ENCODE data around the gene NFIB. TPM values are rescaled to one million over a fixed set of nuclear protein-coding genes. Genes with fewer than 3 reads are reported as not detected.
A peak's percentile ranks its signal among the peaks of the same experiment; 100 is the strongest.

The NFIB gene
- polyA plus RNA-seq, 2 of the 4 experiments (the other 2 are of a cell fraction): 10.7 to 21.7 TPM

- Histone ChIP-seq H3K4me1 (peaks cover 24% of the 10 kb centered on the region), H3K4me3 (no peak overlapping the region), H3K9me3 (no peaks in the 10 kb centered on the region), H3K27ac (no peak overlapping the region), H3K4me2 (peak overlapping the region; percentile 37; the same call in 1 of the 3 replicates)
- WGBS (ENCODE audit: missing lambda C conversion rate): 52% methylated on average over 2 of the region's 2 CpGs
- CTCF ChIA-PET: interaction anchor here (0.7 kb wide), 2 partner anchors 30 to 198 kb away, joined by 3 read pairs; no protein-coding TSS in a partner anchor
- DNase-seq (ENCODE audit: low read depth in 1 of 2, low spot score in 1 of 2) (no peak), FAIRE-seq (no peak), ATAC-seq (no peak)
- TF ChIP-seq CTCF (IDR thresholded peaks at IDR 0.05): no peak
- TF ChIP-seq CBX2 (IDR thresholded peaks at IDR 0.05; ENCODE audit: borderline replicate concordance, low read depth): no peak
- TF ChIP-seq HOXB5 (CRISPR knock-in tag; IDR thresholded peaks at IDR 0.05): no peak
- TF ChIP-seq MAFK (IDR thresholded peaks at IDR 0.05; ENCODE audit: partially characterized antibody): no peak
- no peak for TF ChIP-seq FOSB (CRISPR knock-in tag; IDR thresholded peaks at IDR 0.05)
- no peak for TF ChIP-seq NFE2L2 (conservative IDR thresholded peaks at IDR 0.05; ENCODE audit: low read length)
- no peak for TF ChIP-seq REST (IDR thresholded peaks at IDR 0.05)
- no peak for TF ChIP-seq MYC (IDR thresholded peaks at IDR 0.05; ENCODE audit: borderline replicate concordance, low read length)
- TF ChIP-seq EHF (CRISPR knock-in tag; IDR thresholded peaks at IDR 0.05): no peak
- no peak for TF ChIP-seq ATOH8 (CRISPR knock-in tag; IDR thresholded peaks at IDR 0.05; ENCODE audit: low read depth)
- no peak for TF ChIP-seq CHD4 (IDR thresholded peaks at IDR 0.05; ENCODE audit: borderline replicate concordance)
- TF ChIP-seq ELK1 (IDR thresholded peaks at IDR 0.05; ENCODE audit: low read depth, low read length): no peak
- TF ChIP-seq HES2 (IDR thresholded peaks at IDR 0.05): no peak
- no peak for TF ChIP-seq HMGXB4 (CRISPR knock-in tag; IDR thresholded peaks at IDR 0.05; ENCODE audit: borderline replicate concordance)
- TF ChIP-seq HOXB13 (CRISPR knock-in tag; IDR thresholded peaks at IDR 0.05; ENCODE audit: low read depth): no peak
- no peak for TF ChIP-seq CEBPB (IDR thresholded peaks at IDR 0.05)
- no peak for TF ChIP-seq HDAC2 (IDR thresholded peaks at IDR 0.05)
- no peak for TF ChIP-seq FOXS1 (CRISPR knock-in tag; IDR thresholded peaks at IDR 0.05)
- POLR2A ChIA-PET: no interaction called here
Measured at GRCh38 chr9:14158136-14158813, 155.7 kb downstream of the NFIB start.

All from A549 (cell line).